GM23338 (cell line): ENCODE data around the gene ITGA1. TPM values are rescaled to one million over a fixed set of nuclear protein-coding genes. Genes with fewer than 3 reads are reported as not detected.

Experiments
- ATAC-seq: fragments of 200-7000 bp; cut with Tn5 transposase; 3 replicates; pipeline ENCODE4 v1.9.1; 2020
- DNase-seq: peaks from one replicate; pipeline ENCODE4 v3.0.0-alpha.2; 2015; ENCODE audit warnings: low spot score
- H2AFZ ChIP-seq: fragments of 200-600 bp; sonication (generic); 2 replicates; pipeline ENCODE4 v1.8.0; 2016; ENCODE audit warnings: antibody characterized with exemption, mild to moderate bottlenecking, moderate library complexity
- H3F3A ChIP-seq: fragments of 200-600 bp; sonication (generic); replicated peaks from 2 replicates; pipeline ENCODE4 v1.8.0; 2017; ENCODE audit warnings: antibody characterized with exemption, mixed run types, low read depth
- H3K27ac ChIP-seq: fragments of 200-600 bp; sonication (generic); 2 replicates; pipeline ENCODE4 v1.6.1; 2016; ENCODE audit warnings: low read depth
- H3K27me3 ChIP-seq: fragments of 200-600 bp; sonication (generic); 2 replicates; pipeline ENCODE4 v1.8.0; 2016; ENCODE audit warnings: mild to moderate bottlenecking, mixed run types, moderate library complexity; ENCODE audit not compliant: insufficient read depth
- H3K36me3 ChIP-seq: fragments of 200-600 bp; sonication (generic); 2 replicates; pipeline ENCODE4 v1.8.0; 2016; ENCODE audit warnings: mild to moderate bottlenecking; ENCODE audit not compliant: insufficient read depth
- H3K4me1 ChIP-seq: fragments of 200-600 bp; sonication (generic); 2 replicates; pipeline ENCODE4 v1.8.0; 2016; ENCODE audit warnings: mild to moderate bottlenecking, moderate library complexity; ENCODE audit not compliant: insufficient read depth
- H3K4me2 ChIP-seq: fragments of 200-600 bp; sonication (generic); 2 replicates; pipeline ENCODE4 v1.7.1; 2017; ENCODE audit warnings: mixed run types
- H3K4me3 ChIP-seq: fragments of 200-600 bp; sonication (generic); 2 replicates; pipeline ENCODE4 v1.6.1; 2016; ENCODE audit warnings: mixed run types
- H3K79me2 ChIP-seq: fragments of 200-600 bp; sonication (generic); replicated peaks from 2 replicates; pipeline ENCODE4 v1.8.0; 2017; ENCODE audit warnings: mild to moderate bottlenecking; ENCODE audit not compliant: insufficient read depth
- H3K9me2 ChIP-seq: fragments of 200-600 bp; sonication (generic); 2 replicates; pipeline ENCODE4 v1.8.0; 2017; ENCODE audit not compliant: insufficient read depth
- H4K20me1 ChIP-seq: fragments of 200-600 bp; sonication (generic); replicated peaks from 2 replicates; pipeline ENCODE4 v1.8.0; 2017; ENCODE audit warnings: mild to moderate bottlenecking; ENCODE audit not compliant: insufficient read depth
- H3K27ac Mint-ChIP-seq: 2 replicates; pipeline ENCODE4 v1.8.0; 2020; ENCODE audit warnings: inconsistent platforms, mild to moderate bottlenecking, moderate library complexity, mixed read lengths
- H3K27me3 Mint-ChIP-seq: 3 replicates; pipeline ENCODE4 v1.8.0; 2022; ENCODE audit warnings: low read depth, mild to moderate bottlenecking, moderate library complexity, mixed read lengths, inconsistent platforms; ENCODE audit not compliant: insufficient read depth, poor library complexity
- H3K36me3 Mint-ChIP-seq: 3 replicates; pipeline ENCODE4 v1.8.0; 2021; ENCODE audit warnings: low read depth, mild to moderate bottlenecking, inconsistent platforms, moderate library complexity, mixed read lengths
- H3K4me1 Mint-ChIP-seq: 3 replicates; pipeline ENCODE4 v1.8.0; 2020; ENCODE audit warnings: mild to moderate bottlenecking, inconsistent platforms, mixed read lengths
- H3K4me3 Mint-ChIP-seq: 3 replicates; pipeline ENCODE4 v1.8.0; 2021; ENCODE audit warnings: moderate library complexity, mild to moderate bottlenecking, inconsistent platforms, mixed read lengths
- H3K9me3 Mint-ChIP-seq: 3 replicates; pipeline ENCODE4 v1.8.0; 2020; ENCODE audit warnings: moderate library complexity, mild to moderate bottlenecking, inconsistent platforms, mixed read lengths
- CREB1 ChIP-seq: fragments of 250-450 bp; sonication (Bioruptor Pico); IDR thresholded peaks from 2 replicates; pipeline ENCODE4 v1.5.0; 2020; ENCODE audit warnings: low read depth, mild to moderate bottlenecking, moderate library complexity
- EZH2 ChIP-seq: fragments of 200-600 bp; sonication (generic); IDR thresholded peaks from one replicate; pipeline ENCODE4 v1.8.0; 2017; ENCODE audit warnings: antibody characterized with exemption, mild to moderate bottlenecking, low read depth; ENCODE audit not compliant: unreplicated experiment
- EZH2phosphoT487 ChIP-seq: fragments of 200-600 bp; sonication (generic); IDR thresholded peaks from one replicate; pipeline ENCODE4 v1.8.1; 2018; ENCODE audit warnings: antibody characterized with exemption; ENCODE audit not compliant: unreplicated experiment
- JUNB ChIP-seq: IDR thresholded peaks from one replicate; pipeline ENCODE4 v1.6.1; 2016; ENCODE audit warnings: antibody characterized with exemption; ENCODE audit not compliant: unreplicated experiment
- POLR2AphosphoS5 ChIP-seq: IDR thresholded peaks from 2 replicates; pipeline ENCODE4 v1.6.1; 2016; ENCODE audit warnings: antibody characterized with exemption, low read depth
- ZNF114 ChIP-seq: fragments of 250-450 bp; sonication (Bioruptor Pico); IDR thresholded peaks from 2 replicates; pipeline ENCODE4 v1.5.0; 2020; ENCODE audit warnings: mild to moderate bottlenecking, moderate library complexity
- ZNF331 ChIP-seq: fragments of 250-450 bp; sonication (Bioruptor Pico); IDR thresholded peaks from 2 replicates; pipeline ENCODE4 v1.5.0; 2020; ENCODE audit warnings: low read depth, mild to moderate bottlenecking, moderate library complexity
- polyA plus RNA-seq: library from polyadenylated mRNA; unstranded; fragments of >200 nt; fragmentation: Nextera tagmentation; extraction: Ambion mirVana; gene quantifications from 2 replicates; pipeline ENCODE4 v1.2.1, GENCODE V29; 2016
- total RNA-seq: library from RNA; depleted of rRNA; stranded (reverse); fragments of >200 nt; shearing (Covaris generic); gene quantifications from 2 replicates; pipeline ENCODE4 v1.2.3, GENCODE V29; 2014
- TF ChIP-seq, protein P1 (sequence below), 2 experiments: fragments of 200-600 bp in 1 of 2; sonication (generic) in 1 of 2; conservative IDR thresholded peaks; 2 replicates each; pipeline versions ENCODE4 v1.5.1 to v1.6.1; 2016 to 2017; ENCODE audit warnings: antibody characterized with exemption in 2 of 2, low read depth in 2 of 2, mild to moderate bottlenecking in 2 of 2, moderate library complexity in 1 of 2
- TF ChIP-seq, protein P2 (sequence below): fragments of 250-450 bp; sonication (Bioruptor Pico); IDR thresholded peaks from 2 replicates; pipeline ENCODE4 v1.5.0; 2020; ENCODE audit warnings: mild to moderate bottlenecking, moderate library complexity
- TF ChIP-seq, protein P3 (sequence below): IDR thresholded peaks from 2 replicates; pipeline ENCODE4 v1.6.1; 2016; ENCODE audit warnings: antibody characterized with exemption

ITGA1 gene
- total and polyA plus RNA-seq, 2 experiments from 2014 or later: 1.8 to 4.9 TPM

DNA sequence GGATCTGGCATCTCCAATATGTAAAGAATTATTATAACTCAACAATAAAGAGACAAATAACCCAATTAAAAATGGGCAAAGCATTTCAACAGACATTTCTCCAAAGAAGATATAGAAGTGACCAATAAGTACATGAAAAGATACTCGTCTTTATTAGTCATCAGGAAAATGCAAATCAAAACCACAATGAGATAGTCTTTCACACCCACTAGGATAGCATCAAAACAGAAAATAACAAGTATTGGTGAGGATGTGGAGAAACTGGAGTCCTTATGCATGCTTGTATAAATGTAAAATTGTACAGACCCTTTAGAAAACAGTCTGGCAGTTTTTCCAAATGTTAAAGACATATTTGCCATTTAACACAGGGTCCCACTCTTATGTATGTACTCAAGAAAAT, 39.1 kb upstream of the ITGA1 start:
- H3K4me1 Mint-ChIP-seq: peaks cover 12% of the 10 kb centered on the region
- H3K27me3 ChIP-seq: no peaks in the 10 kb centered on the region
- no peaks in the 10 kb centered on the region for H3K36me3 ChIP-seq
- no peaks in the 10 kb centered on the region for H3K79me2 ChIP-seq
- TF ChIP-seq, protein P1, sequence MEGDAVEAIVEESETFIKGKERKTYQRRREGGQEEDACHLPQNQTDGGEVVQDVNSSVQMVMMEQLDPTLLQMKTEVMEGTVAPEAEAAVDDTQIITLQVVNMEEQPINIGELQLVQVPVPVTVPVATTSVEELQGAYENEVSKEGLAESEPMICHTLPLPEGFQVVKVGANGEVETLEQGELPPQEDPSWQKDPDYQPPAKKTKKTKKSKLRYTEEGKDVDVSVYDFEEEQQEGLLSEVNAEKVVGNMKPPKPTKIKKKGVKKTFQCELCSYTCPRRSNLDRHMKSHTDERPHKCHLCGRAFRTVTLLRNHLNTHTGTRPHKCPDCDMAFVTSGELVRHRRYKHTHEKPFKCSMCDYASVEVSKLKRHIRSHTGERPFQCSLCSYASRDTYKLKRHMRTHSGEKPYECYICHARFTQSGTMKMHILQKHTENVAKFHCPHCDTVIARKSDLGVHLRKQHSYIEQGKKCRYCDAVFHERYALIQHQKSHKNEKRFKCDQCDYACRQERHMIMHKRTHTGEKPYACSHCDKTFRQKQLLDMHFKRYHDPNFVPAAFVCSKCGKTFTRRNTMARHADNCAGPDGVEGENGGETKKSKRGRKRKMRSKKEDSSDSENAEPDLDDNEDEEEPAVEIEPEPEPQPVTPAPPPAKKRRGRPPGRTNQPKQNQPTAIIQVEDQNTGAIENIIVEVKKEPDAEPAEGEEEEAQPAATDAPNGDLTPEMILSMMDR (conservative IDR thresholded peaks at IDR 0.05; ENCODE audit: low read depth in 2 of 2): no peak
- H2AFZ ChIP-seq: no peak overlapping the region
- H3K4me3 ChIP-seq: no peak overlapping the region
- no peak overlapping the region for H3K4me2 ChIP-seq
- no peaks in the 10 kb centered on the region for H3K27me3 Mint-ChIP-seq
- no peak overlapping the region for H3K27ac Mint-ChIP-seq
- H3K4me1 ChIP-seq: no peaks in the 10 kb centered on the region; the same call in 1 of the 2 replicates
- H3K9me2 ChIP-seq: peaks cover 3% of the 10 kb centered on the region; the same call in 1 of the 2 replicates
- H3F3A ChIP-seq: no peaks in the 10 kb centered on the region
- ATAC-seq (no peak), DNase-seq (no peak)
- no peak overlapping the region for H3K27ac ChIP-seq
- no peaks in the 10 kb centered on the region for H3K36me3 Mint-ChIP-seq
- no peaks in the 10 kb centered on the region; the same call in 2 of the 3 replicates for H3K9me3 Mint-ChIP-seq
- no peak overlapping the region for H3K4me3 Mint-ChIP-seq
- no peaks in the 10 kb centered on the region for H4K20me1 ChIP-seq

DNA sequence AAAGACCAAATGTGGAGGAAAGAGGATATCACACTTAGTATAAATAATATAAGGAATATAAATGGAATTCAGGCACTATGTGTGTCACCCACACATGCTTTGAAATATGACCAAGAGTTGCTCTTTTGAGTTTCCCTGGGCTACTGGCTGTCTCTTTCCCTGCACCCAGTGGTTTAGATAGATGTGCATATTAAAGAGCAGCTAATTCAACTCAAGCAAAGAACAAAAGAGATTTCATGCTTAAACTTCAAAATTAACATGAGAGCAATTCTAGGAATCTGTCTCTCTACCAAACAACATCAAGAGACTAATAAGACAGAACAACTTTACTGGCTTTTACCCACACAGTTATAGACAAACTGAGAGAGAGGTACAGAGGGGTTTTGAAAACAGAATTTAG, 38.0 kb upstream of the ITGA1 start:
- Histone ChIP-seq H2AFZ (peak overlapping the region; percentile 34; the same call in 1 of the 2 replicates), H4K20me1 (no peaks in the 10 kb centered on the region), H3K9me2 (peaks cover 3% of the 10 kb centered on the region; the same call in 1 of the 2 replicates), H3K36me3 (no peaks in the 10 kb centered on the region), H3K79me2 (no peaks in the 10 kb centered on the region), H3K27me3 (no peaks in the 10 kb centered on the region), H3F3A (no peaks in the 10 kb centered on the region), H3K27ac (no peak overlapping the region), H3K4me2 (no peak overlapping the region), H3K4me3 (no peak overlapping the region), H3K4me1 (no peaks in the 10 kb centered on the region; the same call in 1 of the 2 replicates)
- Mint-ChIP-seq H3K4me3 (no peak overlapping the region), H3K27ac (no peak overlapping the region), H3K9me3 (no peaks in the 10 kb centered on the region; the same call in 2 of the 3 replicates), H3K4me1 (peaks cover 12% of the 10 kb centered on the region), H3K27me3 (no peaks in the 10 kb centered on the region), H3K36me3 (no peaks in the 10 kb centered on the region)
- DNase-seq (peak; percentile 25), ATAC-seq (no peak)
- TF ChIP-seq, protein P2, sequence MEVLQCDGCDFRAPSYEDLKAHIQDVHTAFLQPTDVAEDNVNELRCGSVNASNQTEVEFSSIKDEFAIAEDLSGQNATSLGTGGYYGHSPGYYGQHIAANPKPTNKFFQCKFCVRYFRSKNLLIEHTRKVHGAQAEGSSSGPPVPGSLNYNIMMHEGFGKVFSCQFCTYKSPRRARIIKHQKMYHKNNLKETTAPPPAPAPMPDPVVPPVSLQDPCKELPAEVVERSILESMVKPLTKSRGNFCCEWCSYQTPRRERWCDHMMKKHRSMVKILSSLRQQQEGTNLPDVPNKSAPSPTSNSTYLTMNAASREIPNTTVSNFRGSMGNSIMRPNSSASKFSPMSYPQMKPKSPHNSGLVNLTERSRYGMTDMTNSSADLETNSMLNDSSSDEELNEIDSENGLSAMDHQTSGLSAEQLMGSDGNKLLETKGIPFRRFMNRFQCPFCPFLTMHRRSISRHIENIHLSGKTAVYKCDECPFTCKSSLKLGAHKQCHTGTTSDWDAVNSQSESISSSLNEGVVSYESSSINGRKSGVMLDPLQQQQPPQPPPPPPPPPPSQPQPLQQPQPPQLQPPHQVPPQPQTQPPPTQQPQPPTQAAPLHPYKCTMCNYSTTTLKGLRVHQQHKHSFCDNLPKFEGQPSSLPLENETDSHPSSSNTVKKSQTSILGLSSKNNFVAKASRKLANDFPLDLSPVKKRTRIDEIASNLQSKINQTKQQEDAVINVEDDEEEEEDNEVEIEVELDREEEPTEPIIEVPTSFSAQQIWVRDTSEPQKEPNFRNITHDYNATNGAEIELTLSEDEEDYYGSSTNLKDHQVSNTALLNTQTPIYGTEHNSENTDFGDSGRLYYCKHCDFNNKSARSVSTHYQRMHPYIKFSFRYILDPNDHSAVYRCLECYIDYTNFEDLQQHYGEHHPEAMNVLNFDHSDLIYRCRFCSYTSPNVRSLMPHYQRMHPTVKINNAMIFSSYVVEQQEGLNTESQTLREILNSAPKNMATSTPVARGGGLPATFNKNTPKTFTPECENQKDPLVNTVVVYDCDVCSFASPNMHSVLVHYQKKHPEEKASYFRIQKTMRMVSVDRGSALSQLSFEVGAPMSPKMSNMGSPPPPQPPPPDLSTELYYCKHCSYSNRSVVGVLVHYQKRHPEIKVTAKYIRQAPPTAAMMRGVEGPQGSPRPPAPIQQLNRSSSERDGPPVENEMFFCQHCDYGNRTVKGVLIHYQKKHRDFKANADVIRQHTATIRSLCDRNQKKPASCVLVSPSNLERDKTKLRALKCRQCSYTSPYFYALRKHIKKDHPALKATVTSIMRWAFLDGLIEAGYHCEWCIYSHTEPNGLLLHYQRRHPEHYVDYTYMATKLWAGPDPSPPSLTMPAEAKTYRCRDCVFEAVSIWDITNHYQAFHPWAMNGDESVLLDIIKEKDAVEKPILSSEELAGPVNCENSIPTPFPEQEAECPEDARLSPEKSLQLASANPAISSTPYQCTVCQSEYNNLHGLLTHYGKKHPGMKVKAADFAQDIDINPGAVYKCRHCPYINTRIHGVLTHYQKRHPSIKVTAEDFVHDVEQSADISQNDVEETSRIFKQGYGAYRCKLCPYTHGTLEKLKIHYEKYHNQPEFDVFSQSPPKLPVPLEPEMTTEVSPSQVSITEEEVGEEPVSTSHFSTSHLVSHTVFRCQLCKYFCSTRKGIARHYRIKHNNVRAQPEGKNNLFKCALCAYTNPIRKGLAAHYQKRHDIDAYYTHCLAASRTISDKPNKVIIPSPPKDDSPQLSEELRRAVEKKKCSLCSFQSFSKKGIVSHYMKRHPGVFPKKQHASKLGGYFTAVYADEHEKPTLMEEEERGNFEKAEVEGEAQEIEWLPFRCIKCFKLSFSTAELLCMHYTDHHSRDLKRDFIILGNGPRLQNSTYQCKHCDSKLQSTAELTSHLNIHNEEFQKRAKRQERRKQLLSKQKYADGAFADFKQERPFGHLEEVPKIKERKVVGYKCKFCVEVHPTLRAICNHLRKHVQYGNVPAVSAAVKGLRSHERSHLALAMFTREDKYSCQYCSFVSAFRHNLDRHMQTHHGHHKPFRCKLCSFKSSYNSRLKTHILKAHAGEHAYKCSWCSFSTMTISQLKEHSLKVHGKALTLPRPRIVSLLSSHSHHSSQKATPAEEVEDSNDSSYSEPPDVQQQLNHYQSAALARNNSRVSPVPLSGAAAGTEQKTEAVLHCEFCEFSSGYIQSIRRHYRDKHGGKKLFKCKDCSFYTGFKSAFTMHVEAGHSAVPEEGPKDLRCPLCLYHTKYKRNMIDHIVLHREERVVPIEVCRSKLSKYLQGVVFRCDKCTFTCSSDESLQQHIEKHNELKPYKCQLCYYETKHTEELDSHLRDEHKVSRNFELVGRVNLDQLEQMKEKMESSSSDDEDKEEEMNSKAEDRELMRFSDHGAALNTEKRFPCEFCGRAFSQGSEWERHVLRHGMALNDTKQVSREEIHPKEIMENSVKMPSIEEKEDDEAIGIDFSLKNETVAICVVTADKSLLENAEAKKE (CRISPR knock-in tag): no peak
- TF ChIP-seq ZNF114: no peak
- no peak for TF ChIP-seq POLR2AphosphoS5
- no peak for TF ChIP-seq ZNF331
- TF ChIP-seq EZH2phosphoT487: no peak
- TF ChIP-seq JUNB: no peak
- no peak for TF ChIP-seq EZH2
- TF ChIP-seq CREB1 (CRISPR knock-in tag): no peak
- TF ChIP-seq, protein P1 (conservative IDR thresholded peaks at IDR 0.05; ENCODE audit: low read depth in 2 of 2): no peak
- TF ChIP-seq, protein P3, sequence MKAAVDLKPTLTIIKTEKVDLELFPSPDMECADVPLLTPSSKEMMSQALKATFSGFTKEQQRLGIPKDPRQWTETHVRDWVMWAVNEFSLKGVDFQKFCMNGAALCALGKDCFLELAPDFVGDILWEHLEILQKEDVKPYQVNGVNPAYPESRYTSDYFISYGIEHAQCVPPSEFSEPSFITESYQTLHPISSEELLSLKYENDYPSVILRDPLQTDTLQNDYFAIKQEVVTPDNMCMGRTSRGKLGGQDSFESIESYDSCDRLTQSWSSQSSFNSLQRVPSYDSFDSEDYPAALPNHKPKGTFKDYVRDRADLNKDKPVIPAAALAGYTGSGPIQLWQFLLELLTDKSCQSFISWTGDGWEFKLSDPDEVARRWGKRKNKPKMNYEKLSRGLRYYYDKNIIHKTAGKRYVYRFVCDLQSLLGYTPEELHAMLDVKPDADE: no peak
